Choroid plexus epithelial cell (primary cell): ENCODE results near the gene TEAD3.

Experiments
- DNase-seq: peaks from one replicate; pipeline ENCODE4 v3.0.0-alpha.2; 2010; ENCODE audit warnings: low read depth
- H3K4me3 ChIP-seq: 2 replicates; pipeline ENCODE4 v1.5.1; 2011; ENCODE audit warnings: low read depth, mild to moderate bottlenecking, control low read depth, low read length, moderate library complexity
- TF ChIP-seq, protein P1 (sequence below): conservative IDR thresholded peaks from 2 replicates; pipeline ENCODE4 v1.5.1; 2011; ENCODE audit warnings: low read depth, mild to moderate bottlenecking, control low read depth, inconsistent platforms, low read length, moderate library complexity

The TEAD3 gene

DNA sequence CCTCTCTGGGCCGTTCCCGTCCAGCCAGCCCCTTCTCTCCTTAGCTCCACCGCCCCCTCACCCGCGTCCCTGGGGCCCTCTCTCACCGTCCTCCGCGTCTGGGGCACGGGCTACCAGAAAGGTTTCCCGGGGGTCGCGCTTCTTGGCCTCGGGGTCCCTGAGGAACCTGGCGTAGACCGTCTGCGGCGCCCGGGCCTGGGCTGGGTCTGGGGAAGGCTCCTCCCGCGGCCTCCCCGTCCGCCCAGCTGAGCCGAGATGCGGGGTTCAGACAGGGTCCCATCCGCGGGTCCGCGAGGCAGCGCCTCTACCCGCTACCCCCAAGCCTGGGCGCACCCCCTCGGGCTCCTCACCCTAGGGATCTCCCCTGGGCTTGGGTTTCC lies 14.7 kb upstream of the TEAD3 start:
- DNase-seq, result no peak
- TF ChIP-seq, protein P1, sequence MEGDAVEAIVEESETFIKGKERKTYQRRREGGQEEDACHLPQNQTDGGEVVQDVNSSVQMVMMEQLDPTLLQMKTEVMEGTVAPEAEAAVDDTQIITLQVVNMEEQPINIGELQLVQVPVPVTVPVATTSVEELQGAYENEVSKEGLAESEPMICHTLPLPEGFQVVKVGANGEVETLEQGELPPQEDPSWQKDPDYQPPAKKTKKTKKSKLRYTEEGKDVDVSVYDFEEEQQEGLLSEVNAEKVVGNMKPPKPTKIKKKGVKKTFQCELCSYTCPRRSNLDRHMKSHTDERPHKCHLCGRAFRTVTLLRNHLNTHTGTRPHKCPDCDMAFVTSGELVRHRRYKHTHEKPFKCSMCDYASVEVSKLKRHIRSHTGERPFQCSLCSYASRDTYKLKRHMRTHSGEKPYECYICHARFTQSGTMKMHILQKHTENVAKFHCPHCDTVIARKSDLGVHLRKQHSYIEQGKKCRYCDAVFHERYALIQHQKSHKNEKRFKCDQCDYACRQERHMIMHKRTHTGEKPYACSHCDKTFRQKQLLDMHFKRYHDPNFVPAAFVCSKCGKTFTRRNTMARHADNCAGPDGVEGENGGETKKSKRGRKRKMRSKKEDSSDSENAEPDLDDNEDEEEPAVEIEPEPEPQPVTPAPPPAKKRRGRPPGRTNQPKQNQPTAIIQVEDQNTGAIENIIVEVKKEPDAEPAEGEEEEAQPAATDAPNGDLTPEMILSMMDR, result no peak
- peak overlapping the region; percentile 14 for H3K4me3 ChIP-seq

DNA sequence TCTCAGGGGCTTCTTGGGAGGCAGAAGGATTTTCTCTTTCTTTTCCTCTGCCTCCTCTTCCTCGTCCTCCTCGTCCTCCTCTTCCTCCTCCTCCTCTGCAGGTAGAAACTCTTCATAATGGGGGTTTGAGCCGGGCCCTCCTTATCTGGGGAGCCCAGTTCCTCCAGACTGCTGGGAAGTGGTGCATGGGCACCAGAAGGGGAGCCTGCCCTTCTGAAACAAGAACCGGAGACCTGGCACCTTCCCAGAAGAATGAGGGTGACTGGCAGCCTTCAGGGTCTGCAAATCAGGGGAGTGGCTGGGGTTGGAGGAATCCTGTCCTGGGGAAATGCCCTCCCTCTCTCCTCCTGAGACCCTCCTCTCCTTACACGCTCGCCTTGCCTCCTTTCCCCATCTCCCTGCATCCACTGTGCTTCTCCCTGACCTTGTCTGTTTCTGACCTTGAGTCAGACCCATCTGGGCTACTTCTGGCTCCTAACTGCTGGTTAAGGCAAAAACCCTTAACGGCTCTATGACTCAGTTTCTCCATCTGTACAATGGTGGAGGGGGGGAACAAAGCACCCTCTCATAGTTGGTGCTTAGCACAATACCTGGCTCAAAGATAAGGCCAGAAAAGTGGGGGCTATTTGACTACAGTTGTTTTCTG lies 14.2 kb upstream of the TEAD3 start:
- H3K4me3 ChIP-seq, result no peak overlapping the region
- TF ChIP-seq, protein P1, result no peak
- DNase-seq, result no peak

DNA sequence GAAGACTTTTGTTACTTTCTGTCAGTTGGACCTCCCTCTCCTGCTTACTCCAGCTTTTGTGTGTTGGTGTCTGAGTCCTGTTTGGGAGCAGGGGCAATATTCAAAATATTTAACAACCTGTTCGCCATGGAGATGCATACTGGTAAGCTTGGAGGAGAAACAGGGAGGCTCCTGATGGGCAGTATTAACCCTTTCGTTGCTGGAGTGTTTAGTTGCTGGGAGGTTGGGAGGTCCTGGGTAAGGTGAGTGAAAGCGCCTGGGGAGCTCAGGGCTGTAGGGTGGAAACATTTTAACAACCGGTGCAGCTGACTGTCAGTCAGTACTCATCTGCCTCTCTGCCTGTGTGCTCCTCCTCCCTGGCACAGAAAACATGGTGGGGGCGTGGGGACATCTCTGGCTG lies 11.7 kb upstream of the TEAD3 start:
- TF ChIP-seq, protein P1, result no peak
- no peak for DNase-seq
- H3K4me3 ChIP-seq, result no peak overlapping the region

DNA sequence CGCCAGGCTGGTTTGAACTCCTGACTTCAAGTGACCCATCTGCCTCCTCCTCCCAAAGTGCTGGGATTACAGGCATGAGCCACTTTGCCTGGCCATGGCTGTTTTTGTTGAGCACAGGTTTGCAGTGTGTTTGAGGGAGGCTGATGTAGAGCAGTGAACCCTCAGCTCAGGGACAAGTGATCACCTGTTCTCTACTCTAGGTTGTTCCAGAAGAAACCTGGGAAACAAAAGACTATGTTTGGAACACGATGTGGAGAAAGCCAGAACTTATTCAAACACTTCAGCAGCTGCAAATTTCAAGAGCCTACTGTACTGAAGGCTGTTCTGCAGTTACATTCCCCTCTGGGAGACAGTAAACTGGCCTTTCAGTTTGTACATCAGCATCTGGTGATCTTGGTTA lies 11.1 kb upstream of the TEAD3 start:
- H3K4me3 ChIP-seq, result no peak overlapping the region
- DNase-seq, result no peak
- TF ChIP-seq, protein P1, result no peak

DNA sequence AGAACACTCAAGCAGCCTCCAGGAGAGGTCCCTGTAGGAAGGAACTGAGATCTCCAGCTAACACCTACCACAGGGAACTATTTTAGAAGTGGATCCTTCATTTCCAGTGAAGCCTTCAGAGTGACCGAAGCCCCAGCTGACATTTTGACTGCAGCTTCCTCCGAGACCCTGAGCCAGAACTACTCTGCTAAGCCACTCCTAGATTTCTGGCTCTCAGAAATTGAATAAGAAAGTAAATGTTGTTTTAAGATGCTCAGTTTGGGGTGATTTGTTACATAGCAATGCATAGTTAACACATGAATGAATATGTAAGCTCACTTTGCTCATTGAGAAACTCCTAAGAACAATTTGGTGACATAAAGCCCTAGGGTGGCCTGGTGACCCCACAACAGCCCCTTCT lies 10.3 kb upstream of the TEAD3 start:
- no peak for DNase-seq
- TF ChIP-seq, protein P1, result no peak
- H3K4me3 ChIP-seq, result no peak overlapping the region

DNA sequence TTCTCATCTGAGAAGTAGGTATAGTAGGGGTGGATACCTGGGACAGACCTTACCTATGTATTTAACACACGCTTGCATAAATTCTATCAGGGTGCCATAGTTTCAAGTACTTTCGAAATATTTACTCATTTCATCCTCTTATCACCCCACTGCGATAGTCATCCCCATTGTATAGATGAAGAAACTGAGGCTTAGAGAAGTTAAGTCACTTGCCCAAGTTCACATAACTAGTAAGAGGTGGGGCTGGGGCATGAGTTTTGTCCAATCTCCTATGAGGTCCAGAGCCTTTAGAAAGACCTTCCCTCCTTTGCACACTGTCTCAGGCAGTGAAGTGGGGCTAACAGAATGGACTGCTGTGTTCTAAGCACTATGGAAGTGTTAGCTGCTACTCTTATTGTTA lies 9.7 kb upstream of the TEAD3 start:
- no peak overlapping the region for H3K4me3 ChIP-seq
- no peak for DNase-seq
- TF ChIP-seq, protein P1, result no peak

DNA sequence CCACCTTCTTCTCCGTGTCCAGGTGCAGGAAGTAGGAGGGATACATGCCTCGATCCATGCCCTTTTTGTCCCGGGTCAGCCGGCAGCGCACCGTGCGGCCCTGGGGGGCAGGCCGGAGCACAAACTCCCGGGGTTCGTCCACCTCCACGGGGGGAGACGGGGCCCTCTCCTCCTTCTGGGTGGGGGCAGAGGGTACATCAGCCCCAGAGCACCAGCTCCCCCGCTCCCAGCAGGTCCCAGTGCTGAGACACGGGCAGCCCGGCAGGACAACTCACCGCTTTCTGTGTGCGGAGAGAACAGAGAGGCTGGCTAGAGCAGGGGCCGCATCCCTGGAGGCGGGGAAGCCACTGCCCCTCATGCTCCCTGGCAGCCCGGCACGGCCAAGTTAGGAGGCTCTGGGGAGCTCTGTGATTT lies 9.1 kb upstream of the TEAD3 start:
- TF ChIP-seq, protein P1, result no peak
- no peak overlapping the region for H3K4me3 ChIP-seq
- DNase-seq, result no peak
